ENCODE measurements around the gene ADARB1. TPM values are rescaled to one million over a fixed set of nuclear protein-coding genes. Genes with fewer than 3 reads are reported as not detected.

ADARB1 gene
- polyA plus RNA-seq, 12 donors: 22.6 to 43.0 (median 28.7) TPM; not detected in 1

GRCh38 chr21:45054227-45054926 lies 20.0 kb upstream of the ADARB1 start:
- DNase-seq: no peak

DNA sequence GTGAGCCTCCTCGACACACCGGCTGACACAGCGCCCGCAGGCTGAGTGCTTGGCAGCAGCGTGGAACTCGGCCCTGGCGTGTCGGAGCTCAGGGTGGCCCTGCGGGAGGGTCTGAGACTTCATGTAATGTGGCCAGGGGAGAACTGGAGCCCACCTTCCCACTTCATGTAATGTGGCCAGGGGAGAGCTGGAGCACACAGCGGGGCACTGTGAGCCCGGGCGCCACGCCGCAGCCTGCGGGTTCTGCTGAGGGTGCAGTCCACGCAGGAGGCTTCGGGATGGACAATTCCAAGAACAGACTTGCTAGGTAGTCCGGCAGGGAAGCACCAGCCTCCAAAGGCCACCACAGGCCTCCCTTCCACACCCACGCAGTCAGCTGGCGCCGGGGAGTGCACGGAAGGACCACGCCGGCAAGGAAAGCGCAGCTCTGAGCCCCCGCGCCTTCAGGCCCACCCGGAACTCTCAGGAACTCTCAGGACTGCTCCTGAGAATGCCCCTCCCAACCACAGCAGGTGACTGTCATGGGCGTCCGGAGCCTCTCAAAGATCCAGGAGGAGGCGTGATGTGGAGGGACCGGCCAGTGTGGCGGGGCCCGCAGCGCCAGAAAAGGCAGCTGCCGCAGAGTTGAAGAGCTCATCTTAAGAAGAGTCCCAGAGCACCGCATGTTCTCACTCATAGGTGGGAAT lies 19.3 kb upstream of the ADARB1 start:
- no peak for DNase-seq

GRCh38 chr21:45055861-45056260 lies 18.5 kb upstream of the ADARB1 start:
- DNase-seq: no peak

GRCh38 chr21:45056296-45056904 lies 18.0 kb upstream of the ADARB1 start:
- no peak for DNase-seq

GRCh38 chr21:45056917-45057560 lies 17.3 kb upstream of the ADARB1 start:
- DNase-seq: no peak

GRCh38 chr21:45057886-45058285 lies 16.5 kb upstream of the ADARB1 start:
- DNase-seq: no peak

GRCh38 chr21:45059121-45059520 lies 15.3 kb upstream of the ADARB1 start:
- no peak for DNase-seq

- no peak for DNase-seq
Measured at GRCh38 chr21:45060089-45060488, 14.3 kb upstream of the ADARB1 start.

GRCh38 chr21:45060675-45061311 lies 13.6 kb upstream of the ADARB1 start:
- no peak for DNase-seq

GRCh38 chr21:45064091-45064490 lies 10.3 kb upstream of the ADARB1 start:
- no peak for DNase-seq

- DNase-seq: no peak
Measured at GRCh38 chr21:45064618-45065399, 9.6 kb upstream of the ADARB1 start.

DNA sequence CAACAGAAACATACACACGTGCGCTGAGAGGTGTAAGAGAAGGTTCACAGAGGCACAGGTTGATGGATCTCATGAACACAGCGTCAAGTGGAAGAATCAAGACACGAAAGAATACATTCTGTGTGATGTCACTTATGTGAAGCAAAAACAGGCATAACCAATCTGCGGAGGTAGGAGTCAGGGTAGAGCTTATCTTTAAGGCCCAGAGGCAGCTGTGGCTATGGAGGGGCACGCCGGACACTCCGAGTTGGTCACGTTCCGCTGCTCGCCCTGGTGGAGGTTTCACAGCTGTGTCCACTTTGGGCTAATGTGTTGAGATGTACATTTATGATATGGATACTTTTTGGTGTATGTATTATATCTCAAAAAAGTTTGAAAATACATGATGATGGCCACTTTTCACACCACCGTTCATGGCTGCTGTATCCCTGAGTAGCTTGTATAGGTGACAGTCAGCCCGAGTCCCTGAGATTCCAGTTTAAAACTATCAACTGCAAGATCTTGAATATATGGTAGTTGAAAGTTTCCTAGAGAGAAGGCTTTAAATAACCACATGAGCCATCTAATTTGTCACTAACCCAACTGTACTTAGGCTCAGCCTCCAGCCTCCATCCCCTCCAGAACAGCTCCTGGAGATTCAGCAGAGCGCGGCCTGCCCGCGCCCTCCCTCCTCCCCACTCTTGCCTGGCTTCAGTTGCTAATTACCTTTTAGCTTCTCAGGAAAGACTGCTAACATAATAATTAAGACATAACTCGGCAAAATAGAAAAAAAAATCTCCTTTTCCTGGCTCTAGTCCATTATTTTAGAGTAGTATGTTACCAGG lies 6.7 kb upstream of the ADARB1 start:
- no peak for DNase-seq

DNA sequence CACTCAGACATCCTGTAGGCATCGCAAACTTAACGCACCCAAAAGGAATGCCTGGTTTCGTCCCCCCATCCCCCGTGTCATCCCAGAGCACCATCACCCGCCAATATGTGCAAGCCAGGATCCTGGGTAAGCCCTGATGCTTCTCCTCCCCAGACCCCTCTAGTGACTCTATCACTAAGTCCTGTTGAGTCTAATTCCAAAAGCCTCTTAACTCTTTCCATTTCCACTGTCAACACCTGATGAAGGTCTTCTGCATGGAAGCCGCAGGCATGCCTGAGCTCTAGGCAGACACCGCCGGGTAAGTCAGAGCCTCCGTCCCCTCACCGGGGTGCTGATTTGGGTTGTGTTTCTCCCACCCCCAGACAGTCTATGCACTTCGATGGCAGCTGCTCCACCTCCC lies 5.3 kb upstream of the ADARB1 start:
- no peak for DNase-seq

- DNase-seq: no peak
Measured at GRCh38 chr21:45069711-45070110, 4.7 kb upstream of the ADARB1 start.

DNA sequence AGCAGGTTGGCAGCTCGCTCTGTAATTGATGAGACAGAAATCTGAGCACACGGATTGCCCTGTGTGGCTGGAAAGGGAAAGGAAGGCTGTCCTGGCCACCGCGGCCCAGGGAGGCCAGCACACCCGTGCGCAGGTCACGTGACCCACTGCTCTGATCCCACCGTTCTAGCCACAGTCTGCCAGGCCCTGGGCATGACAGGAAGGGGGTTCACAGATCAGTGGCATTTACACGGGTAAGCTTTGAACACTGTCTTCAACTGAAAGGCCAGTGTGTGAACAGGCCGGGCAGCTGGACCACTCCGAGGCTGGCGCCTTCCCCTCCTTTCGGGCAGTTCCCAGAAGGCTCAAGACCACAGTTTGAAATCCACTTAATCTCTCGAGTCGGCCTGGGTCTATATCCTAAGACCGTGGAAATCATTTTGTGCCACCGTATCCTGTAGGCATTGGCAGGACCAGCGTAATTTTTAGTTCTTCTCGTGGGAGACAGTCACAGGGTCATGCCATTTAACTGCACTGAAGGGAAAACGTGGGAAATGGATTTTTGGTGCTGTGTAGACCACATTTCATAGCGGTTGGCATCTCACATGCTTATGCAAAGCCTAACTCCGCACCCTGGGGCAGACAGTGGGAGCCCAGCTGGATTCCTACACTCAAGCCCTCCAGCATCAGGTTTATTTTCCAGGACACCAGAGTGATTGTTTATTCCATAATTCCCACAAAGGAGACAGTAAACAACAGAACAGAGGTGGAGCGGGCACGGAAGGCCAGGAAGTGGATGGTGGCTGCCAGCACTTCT lies 3.1 kb upstream of the ADARB1 start:
- DNase-seq: no peak

DNA sequence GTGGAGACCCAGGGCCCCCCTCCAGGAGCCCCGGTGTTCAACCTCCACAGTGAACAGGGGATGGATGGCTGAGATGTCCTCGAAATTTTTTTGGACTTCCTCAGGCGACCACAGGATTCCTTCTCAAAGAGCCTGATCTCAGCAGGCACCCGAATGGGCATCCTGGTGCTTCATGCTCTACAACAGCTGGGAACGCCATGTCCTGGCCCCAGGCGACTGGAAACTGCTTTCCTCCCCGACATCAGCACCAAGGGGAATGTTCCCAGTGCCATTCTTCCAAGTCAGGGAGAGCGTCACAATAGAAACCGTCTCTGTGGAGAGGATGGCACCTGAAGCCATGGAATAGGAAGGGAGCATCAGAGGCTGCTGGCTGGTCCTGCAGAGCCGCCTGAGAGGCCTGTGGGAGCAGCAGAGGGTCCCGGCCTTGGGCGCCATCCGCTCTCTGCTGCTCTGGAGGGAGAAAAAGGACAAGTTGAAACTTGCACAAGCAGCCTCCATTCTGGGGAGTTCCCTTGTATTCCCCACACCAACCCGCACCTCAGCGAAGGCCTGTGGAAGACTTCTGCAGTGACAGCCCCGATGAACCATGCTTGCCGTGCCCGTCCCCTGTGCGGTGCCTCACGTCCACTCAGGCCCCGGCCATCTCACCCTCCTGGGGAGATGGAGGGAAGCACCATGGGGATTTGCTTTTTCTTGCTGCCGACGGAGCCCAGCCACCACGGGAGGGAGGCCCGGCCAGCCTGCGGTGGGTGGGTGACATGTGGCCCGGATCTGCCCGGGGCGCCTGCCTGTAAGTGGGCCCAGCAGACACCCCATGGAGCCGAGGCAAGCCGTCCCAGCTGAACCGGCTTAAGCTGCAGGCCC lies 2.3 kb upstream of the ADARB1 start:
- no peak for DNase-seq

- DNase-seq: no peak
Measured at GRCh38 chr21:45072738-45073300, 1.6 kb upstream of the ADARB1 start.
